ENCODE results near the gene FARS2.

Gene FARS2

DNA sequence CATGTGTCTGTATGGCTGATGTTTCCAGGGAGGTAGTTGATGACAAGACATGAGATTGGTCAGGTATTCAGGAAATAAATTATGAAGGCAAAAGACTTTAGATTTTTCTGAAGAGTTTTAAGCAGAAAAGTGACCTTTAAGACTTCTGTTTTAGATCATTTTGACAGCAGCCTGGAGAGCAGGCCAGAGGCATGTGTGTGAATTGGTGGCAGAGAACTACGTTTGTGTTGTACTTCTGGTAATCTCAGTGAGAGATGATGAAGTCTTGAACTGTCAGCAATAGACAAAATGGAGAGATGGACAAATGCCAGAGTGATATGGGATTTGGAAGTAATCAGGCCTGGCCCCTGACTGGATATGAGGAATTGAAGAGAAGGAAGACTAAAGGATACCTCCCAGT lies 30.8 kb downstream of the FARS2 start:
- H3K4me3 ChIP-seq (ENCODE audit: low read depth, low read length), result no peak overlapping the region
- TF ChIP-seq, protein P1, sequence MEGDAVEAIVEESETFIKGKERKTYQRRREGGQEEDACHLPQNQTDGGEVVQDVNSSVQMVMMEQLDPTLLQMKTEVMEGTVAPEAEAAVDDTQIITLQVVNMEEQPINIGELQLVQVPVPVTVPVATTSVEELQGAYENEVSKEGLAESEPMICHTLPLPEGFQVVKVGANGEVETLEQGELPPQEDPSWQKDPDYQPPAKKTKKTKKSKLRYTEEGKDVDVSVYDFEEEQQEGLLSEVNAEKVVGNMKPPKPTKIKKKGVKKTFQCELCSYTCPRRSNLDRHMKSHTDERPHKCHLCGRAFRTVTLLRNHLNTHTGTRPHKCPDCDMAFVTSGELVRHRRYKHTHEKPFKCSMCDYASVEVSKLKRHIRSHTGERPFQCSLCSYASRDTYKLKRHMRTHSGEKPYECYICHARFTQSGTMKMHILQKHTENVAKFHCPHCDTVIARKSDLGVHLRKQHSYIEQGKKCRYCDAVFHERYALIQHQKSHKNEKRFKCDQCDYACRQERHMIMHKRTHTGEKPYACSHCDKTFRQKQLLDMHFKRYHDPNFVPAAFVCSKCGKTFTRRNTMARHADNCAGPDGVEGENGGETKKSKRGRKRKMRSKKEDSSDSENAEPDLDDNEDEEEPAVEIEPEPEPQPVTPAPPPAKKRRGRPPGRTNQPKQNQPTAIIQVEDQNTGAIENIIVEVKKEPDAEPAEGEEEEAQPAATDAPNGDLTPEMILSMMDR (IDR thresholded peaks at IDR 0.05; ENCODE audit: low read depth, low read length), result no peak

DNA sequence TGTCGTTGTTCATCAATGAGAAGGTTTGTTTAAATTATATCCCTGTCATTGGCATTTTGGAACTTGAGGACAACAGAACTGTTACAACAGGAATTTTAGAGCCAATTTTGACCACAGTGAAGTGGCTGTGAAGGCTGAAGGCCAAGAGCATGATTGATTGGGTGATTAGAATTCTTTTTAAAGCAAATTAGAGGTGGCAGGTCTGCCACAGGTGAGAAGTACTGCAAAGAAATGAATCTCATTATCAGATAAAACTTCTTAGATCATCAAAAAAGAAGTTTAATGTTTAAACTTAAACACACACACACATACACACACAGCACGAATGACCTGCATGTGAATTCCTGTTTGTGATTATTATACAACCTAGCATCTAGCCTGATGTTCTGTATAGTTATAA lies 32.4 kb downstream of the FARS2 start:
- no peak overlapping the region for H3K4me3 ChIP-seq (ENCODE audit: low read depth, low read length)
- TF ChIP-seq, protein P1 (IDR thresholded peaks at IDR 0.05; ENCODE audit: low read depth, low read length), result no peak

DNA sequence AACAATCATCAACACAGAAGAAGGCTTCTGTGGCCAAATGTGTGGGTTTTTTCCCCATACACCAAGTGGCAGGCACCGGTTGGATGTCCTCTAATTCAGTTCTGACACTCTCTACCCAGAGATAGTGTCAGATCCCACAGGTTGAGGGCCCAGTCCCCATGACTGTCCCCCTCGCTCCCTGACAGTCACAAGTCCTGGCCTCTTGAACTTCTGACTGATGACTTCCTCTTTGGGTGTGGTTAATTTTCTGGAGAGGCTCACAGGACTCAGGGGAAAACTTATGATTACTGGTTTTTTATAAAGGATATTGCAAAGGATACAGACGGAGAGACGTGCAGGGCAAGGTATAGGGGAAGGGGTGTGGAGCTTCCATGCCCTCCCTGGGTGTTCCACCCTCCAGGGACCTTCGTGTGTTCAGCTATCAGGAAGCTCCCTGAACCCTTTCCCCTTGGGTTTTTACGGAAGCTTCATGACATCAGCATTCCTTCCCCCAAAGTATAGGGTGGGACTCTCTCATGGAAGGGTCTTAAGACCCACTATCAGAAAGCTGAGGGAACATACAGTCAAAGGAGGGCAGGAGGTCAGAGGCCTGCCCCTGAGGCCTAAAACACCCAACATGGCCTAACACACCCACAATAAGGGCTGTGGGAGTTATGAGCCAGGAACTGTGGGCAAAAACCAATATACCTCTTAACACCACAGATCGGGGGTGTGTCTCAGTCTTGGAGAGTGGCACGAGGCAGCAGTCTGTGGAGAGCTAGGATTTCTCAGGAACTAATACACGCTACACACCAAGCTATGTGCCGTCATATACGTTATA lies 33.3 kb downstream of the FARS2 start:
- no peak overlapping the region for H3K4me3 ChIP-seq (ENCODE audit: low read depth, low read length)
- TF ChIP-seq, protein P1 (IDR thresholded peaks at IDR 0.05; ENCODE audit: low read depth, low read length), result no peak

- no peak overlapping the region for H3K4me3 ChIP-seq (ENCODE audit: low read depth, low read length)
- TF ChIP-seq, protein P1 (IDR thresholded peaks at IDR 0.05; ENCODE audit: low read depth, low read length), result no peak
Measured at GRCh38 chr6:5295623-5296022, 34.3 kb downstream of the FARS2 start.

DNA sequence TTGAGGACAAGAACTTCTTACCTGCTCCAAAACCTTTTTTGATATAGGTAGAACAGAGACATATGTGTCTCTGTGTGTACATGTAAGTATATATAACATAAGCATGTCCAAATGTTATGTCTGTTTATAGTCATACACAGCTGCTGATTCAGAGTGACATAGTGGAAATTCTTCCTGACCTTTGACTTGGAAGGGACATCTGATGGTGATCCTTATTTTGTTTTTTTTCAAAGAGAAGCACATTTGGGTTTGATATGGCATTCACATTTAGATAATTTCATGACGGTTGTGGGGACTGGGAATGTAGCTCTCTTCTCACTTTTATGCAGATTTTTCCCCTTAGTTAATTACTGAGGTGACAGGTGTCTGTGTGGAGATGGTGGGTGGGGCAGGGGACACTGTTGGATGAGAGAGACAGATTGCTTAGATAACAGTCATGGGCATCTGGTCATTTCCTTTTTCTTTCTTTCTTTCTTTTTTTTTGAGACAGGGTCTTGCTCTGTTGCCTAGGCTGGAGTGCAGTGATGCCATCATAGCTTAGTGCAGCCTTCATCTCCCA lies 39.0 kb downstream of the FARS2 start:
- no peak overlapping the region for H3K4me3 ChIP-seq (ENCODE audit: low read depth, low read length)
- TF ChIP-seq, protein P1 (IDR thresholded peaks at IDR 0.05; ENCODE audit: low read depth, low read length), result no peak

- TF ChIP-seq, protein P1 (IDR thresholded peaks at IDR 0.05; ENCODE audit: low read depth, low read length), result no peak
- H3K4me3 ChIP-seq (ENCODE audit: low read depth, low read length), result no peak overlapping the region
Measured at GRCh38 chr6:5302220-5302946, 41.1 kb downstream of the FARS2 start.

All from WI38 (cell line).